Activated CD4-positive, CD25-positive, alpha-beta regulatory T cell treated with anti-CD3 and anti-CD28 coated beads, Interleukin-2, amount 50 U/mL, for 16 hours (primary cell): Measurements from ENCODE around the gene ITGB6.

Source experiments
- DNase-seq: peaks from one replicate; pipeline ENCODE4 v3.0.0-alpha.2; 2020; ENCODE audit warnings: low read depth, low spot score

ITGB6 gene

GRCh38 chr2:160054984-160055725, 144.9 kb downstream of the ITGB6 start:
- no peak for DNase-seq

- DNase-seq, result no peak
Measured at GRCh38 chr2:160053946-160054345, 146.1 kb downstream of the ITGB6 start.

GRCh38 chr2:160052531-160052930, 147.5 kb downstream of the ITGB6 start:
- DNase-seq, result no peak

GRCh38 chr2:160051371-160051800, 148.7 kb downstream of the ITGB6 start:
- DNase-seq, result no peak

GRCh38 chr2:160050147-160050546, 149.9 kb downstream of the ITGB6 start:
- DNase-seq, result no peak
